GM12875 (cell line): ENCODE measurements around the gene KIF14.

Experiments
- H3K4me3 ChIP-seq: one replicate; pipeline ENCODE4 v1.5.1; 2011; ENCODE audit warnings: low read depth, low read length, control low read depth
- TF ChIP-seq, protein P1 (sequence below): IDR thresholded peaks from 2 replicates; pipeline ENCODE4 v1.5.1; 2011; ENCODE audit warnings: low read depth, mild to moderate bottlenecking, control low read depth, inconsistent platforms, low read length, moderate library complexity, borderline replicate concordance; ENCODE audit not compliant: insufficient read depth

The KIF14 gene

DNA sequence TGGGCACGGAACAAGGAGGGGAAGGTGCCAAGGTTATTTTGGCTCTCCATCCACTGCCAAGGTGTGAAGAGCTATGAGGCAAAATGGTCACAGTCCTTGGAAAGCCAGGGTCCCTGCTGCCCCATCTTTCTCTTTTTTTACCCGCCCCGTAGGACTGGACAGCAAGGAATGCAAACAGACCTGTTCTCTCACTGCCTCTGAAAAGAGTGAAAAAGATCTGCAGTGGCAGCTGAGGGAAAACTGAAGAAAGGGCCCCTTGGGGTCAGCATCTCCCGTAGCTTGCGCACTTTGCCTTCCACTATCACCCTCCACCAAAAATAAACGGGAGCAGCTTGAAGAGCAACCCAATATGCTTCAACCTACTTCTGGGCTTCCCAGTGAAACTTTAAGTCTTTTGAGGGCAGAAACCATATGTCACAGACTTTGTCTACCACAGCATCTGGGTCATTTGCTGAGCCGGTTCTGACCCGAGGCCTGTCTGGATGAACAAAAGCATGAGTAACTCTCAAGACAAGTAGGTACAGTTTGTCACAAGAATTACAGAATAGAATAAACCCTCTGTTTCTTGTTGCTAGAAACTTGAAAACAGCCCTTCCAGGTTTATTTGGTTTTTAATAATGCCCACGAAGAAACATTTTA lies 9.4 kb upstream of the KIF14 start:
- H3K4me3 ChIP-seq, result no peak overlapping the region
- TF ChIP-seq, protein P1, sequence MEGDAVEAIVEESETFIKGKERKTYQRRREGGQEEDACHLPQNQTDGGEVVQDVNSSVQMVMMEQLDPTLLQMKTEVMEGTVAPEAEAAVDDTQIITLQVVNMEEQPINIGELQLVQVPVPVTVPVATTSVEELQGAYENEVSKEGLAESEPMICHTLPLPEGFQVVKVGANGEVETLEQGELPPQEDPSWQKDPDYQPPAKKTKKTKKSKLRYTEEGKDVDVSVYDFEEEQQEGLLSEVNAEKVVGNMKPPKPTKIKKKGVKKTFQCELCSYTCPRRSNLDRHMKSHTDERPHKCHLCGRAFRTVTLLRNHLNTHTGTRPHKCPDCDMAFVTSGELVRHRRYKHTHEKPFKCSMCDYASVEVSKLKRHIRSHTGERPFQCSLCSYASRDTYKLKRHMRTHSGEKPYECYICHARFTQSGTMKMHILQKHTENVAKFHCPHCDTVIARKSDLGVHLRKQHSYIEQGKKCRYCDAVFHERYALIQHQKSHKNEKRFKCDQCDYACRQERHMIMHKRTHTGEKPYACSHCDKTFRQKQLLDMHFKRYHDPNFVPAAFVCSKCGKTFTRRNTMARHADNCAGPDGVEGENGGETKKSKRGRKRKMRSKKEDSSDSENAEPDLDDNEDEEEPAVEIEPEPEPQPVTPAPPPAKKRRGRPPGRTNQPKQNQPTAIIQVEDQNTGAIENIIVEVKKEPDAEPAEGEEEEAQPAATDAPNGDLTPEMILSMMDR, result no peak

DNA sequence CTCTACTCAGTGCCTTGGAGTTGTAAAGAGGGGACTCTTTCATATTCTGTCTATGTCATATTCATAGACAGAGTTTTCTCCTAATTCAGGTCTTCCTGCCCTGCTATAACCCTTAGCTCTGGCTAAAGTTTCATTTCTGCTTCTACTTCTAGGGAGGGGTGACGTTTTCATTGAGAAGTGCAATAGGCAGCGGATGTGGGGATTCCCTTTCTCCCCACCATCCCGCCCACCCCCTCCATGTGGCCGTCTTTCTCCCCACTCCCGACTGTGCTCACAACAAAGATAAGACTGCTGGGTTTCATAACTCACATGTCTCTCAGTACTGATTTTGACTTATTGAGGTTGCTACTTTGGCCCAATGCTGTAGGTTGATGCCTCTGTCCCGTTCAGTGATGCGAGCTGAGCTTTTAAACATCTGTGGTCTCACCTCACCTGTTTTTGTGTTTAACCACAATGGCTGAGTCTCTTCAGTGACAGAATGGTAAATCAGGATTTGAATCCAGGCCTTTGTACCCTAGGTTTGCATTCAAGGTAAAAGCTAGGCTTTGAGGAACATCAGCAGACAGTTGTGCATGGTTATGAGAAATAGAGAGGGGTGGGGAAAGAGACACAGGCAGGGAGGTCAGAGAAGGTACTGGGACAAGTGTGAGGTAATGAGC lies 7.8 kb upstream of the KIF14 start:
- TF ChIP-seq, protein P1, result no peak
- H3K4me3 ChIP-seq, result no peak overlapping the region

DNA sequence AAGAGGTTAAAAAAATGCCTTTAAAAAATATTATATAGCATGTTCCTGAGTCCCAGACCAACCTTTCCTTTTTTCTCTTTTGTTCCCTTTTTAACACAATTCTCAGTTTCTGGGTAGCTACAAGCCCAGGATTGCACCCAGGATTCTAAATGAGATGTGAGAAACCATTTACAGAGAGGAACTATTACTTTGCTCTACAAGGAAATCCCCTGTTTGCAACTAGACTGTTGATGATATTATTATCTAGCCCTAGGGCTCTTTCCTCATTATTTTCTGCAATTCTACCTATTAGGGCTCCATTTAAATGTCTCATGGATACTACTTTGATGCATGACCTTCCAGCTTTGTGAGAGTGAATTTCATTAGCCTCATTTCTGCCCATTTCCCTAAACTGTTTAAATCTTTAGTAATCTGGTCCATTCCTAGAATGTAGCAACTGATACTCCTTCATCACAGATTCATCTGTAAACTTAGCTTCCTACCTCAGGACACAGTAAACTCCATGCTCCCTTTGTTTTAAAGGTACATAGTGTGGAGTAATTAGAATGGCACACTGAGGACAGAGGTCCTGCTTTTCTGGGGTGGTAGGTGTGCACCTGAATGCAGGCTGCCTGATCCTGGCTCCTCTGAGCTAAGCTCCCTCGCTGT lies 7.1 kb upstream of the KIF14 start:
- TF ChIP-seq, protein P1, result no peak

DNA sequence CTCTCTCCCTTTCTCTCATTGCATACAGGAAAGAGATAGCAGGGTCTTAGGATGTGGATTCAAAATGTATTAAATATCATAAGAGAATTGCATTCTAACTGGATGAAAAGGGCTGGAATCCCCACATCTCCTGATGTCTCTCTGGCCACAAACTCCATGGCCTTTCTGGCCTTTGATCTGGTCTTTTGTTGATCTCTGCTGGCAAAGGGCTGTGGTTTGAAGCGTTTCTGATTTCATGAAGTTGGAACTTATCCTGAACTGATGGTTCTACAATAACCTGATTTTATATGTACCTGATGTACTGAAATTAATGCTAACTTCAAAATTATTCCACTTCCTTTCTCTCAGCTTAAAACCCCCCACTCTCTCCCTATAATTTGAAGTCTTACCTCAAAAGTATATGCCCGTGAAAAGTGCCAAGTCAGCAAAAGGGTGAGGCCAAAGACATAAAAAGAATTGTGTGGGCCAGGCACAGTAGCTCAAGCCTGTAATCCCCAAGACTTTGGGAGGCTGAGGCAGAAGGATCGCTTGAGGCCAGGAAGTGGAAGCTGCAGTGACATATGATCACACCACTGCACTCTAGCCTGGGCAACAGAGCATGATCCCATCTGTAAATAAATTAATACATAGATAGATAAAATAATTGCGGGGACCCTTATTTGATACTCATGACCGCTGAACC lies 6.4 kb upstream of the KIF14 start:
- no peak overlapping the region for H3K4me3 ChIP-seq
- TF ChIP-seq, protein P1, result no peak

More for the DNA sequence above, 7.1 kb upstream of the KIF14 start:
- no peak overlapping the region for H3K4me3 ChIP-seq

DNA sequence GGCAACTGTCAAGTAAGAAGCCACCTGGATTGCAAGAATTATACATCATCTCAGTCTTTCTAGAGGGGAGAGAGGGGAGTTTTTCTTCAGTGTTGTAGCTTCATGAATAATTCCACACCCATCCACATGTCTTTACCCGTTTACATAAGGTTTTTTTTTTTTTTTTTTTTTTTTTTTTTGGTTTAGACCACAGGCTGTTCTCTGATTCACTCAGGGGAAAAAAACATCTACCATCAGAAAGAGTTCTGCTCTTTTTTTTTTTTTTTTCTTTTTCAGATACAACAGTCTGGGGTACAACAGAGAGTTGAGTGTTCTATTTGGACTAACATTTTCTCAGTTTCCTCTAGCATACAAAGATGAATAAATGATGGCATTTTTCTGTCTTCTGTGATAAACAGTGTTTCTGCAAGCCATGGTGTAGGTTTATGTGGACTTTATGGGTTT lies 4.9 kb upstream of the KIF14 start:
- no peak overlapping the region for H3K4me3 ChIP-seq
- TF ChIP-seq, protein P1, result no peak

DNA sequence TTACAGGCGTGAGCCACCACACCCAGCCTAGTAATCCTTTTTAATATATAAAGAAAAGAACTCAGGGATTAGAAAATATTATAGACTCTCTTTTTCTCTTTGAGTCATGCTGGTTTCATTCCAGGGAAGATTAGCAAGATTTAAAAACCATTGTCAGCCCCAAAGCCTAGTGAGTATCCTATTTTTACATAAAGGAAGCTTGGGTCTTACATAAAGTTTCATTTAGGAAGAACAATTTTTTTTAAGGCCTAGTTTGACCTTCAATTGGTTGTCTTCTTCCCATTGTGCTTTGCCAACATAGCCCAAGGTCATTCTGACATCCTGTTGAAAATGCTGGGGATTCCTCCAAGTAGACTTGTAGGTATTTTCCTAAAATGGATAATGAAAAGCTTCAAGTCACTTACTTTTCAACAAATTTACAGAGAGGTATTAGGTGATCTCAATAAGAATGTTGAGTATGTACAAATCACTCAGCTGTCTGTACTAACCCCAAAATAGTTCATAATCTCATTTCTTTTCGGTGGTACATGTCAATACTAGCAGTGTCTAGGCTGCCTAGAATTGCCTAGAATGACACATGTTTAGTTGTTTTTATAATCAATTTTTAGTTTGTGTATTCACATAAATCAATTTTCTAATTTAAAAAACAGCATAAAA lies 4.3 kb upstream of the KIF14 start:
- H3K4me3 ChIP-seq, result no peak overlapping the region
- TF ChIP-seq, protein P1, result no peak
